Thyroid gland (tissue), 4 donors: Measurements from ENCODE around the gene LSM14B. TPM values are rescaled to one million over a fixed set of nuclear protein-coding genes. Genes with fewer than 3 reads are reported as not detected.
A peak's percentile ranks its signal among the peaks of the same experiment; 100 is the strongest.

Experiments used
- DNase-seq, 2 donors: peaks; one replicate each; pipeline ENCODE4 v3.0.0-alpha.2; 2019
- H3K27ac ChIP-seq, 3 donors: fragments of 200-600 bp; sonication (generic); 1 replicate in 2 of 3; 2 replicates in 1 of 3; pipeline ENCODE4 v1.5.1; 2016 to 2019; ENCODE audit warnings: mild to moderate bottlenecking in 1 of 3, moderate library complexity in 1 of 3
- H3K27me3 ChIP-seq: fragments of 200-600 bp; sonication (generic); one replicate; pipeline ENCODE4 v1.5.1; 2019
- H3K36me3 ChIP-seq, 2 donors: fragments of 200-600 bp; sonication (generic); one replicate each; pipeline ENCODE4 v1.5.1; 2016 to 2019
- H3K4me1 ChIP-seq, 2 donors: fragments of 200-600 bp; sonication (generic); one replicate each; pipeline ENCODE4 v1.5.1; 2017 to 2019
- H3K4me3 ChIP-seq, 3 donors: fragments of 200-600 bp; sonication (generic); replicated peaks in 1 of 3; 1 replicate in 2 of 3; 2 replicates in 1 of 3; pipeline ENCODE4 v1.5.1; 2016; ENCODE audit warnings: mild to moderate bottlenecking in 1 of 3
- H3K9me3 ChIP-seq: fragments of 200-600 bp; sonication (generic); one replicate; pipeline ENCODE4 v1.5.1; 2017
- POLR2A ChIP-seq, 2 donors: fragments of 450-650 bp; IDR thresholded peaks; one replicate each; pipeline ENCODE4 v1.6.1; 2017; ENCODE audit warnings: antibody characterized with exemption in 2 of 2, mild to moderate bottlenecking in 2 of 2, moderate library complexity in 1 of 2
- WGBS, 2 donors: methylation state at CpG; one replicate each; pipeline ENCODE4 v1.1.5; 2017; 5-methylcytosine and 5-hydroxymethylcytosine counted together
- intact Hi-C: fragments of 100-400 bp; cut with DNase I; formaldehyde crosslinking; loops from one replicate; pipeline ENCODE4 v1.15.1; 2023
- total RNA-seq, 4 donors: library from RNA; depleted of rRNA; stranded (reverse); fragments of >200 nt; gene quantifications; one replicate each; pipeline ENCODE4 v1.2.3, GENCODE V29; 2016
- TF ChIP-seq, protein P1 (sequence below), 6 experiments: fragments of 200-600 bp in 3 of 6; fragments of 450-650 bp in 3 of 6; sonication (generic) in 3 of 6; IDR thresholded peaks; one replicate each; pipeline ENCODE4 v1.5.1; 2016 to 2019; ENCODE audit warnings: antibody characterized with exemption in 6 of 6, mild to moderate bottlenecking in 2 of 6, inconsistent platforms in 1 of 6, moderate library complexity in 1 of 6

LSM14B gene
- total RNA-seq, 4 donors from 2014 or later = 25.3 to 27.9 (median 25.6) TPM

DNA sequence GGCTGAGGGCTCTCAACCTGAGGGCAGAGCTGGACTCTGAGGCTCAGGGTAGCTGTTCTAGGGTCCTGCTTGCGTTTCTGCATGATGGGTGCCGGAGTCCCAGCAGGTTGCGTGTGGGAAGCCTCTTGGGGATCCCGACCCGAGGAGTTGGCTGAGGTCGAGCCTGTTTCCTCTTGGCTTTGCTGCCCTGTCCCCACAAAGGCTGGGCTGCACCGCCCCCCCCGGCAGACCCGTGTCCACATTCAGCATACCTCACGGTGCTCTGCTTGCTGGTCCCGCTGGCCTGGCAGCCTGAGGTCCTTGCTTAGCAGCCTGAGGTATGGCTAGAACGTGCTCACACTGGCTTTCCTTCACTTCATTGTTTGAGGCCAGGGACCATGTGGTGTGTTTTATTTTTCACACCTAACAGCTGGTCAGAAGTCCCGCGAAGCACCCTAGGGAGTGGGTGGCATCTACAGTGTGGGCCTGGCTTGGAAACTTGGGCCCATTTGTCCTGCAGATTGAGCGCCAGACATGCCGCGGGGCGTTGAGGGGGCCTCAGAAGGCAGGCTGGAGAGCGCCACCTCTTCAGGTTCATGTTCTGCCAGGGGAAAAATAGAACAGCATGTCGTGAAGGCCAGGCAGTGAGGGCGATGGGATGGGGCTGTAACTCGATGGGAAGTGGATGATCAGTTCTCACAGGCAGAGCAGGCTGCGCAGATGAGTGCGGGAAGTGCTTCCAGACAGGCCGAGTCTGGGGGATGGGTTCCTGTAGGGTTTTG is 9.5 kb downstream of the LSM14B start:
- H3K4me1 ChIP-seq = peaks cover 0 to 8% of the 10 kb centered on the region in 2 donors
- peaks cover 73 to 85% of the 10 kb centered on the region in 2 donors for H3K36me3 ChIP-seq
- H3K27ac ChIP-seq = peak overlapping the region in 1 of 3 donors; percentile 29
- DNase-seq = no peak
- intact Hi-C loops = no loop called here
- 92 to 93% methylated on average over 17 to 18 of the region's 25 CpGs for WGBS, 2 donors
- TF ChIP-seq, protein P1, sequence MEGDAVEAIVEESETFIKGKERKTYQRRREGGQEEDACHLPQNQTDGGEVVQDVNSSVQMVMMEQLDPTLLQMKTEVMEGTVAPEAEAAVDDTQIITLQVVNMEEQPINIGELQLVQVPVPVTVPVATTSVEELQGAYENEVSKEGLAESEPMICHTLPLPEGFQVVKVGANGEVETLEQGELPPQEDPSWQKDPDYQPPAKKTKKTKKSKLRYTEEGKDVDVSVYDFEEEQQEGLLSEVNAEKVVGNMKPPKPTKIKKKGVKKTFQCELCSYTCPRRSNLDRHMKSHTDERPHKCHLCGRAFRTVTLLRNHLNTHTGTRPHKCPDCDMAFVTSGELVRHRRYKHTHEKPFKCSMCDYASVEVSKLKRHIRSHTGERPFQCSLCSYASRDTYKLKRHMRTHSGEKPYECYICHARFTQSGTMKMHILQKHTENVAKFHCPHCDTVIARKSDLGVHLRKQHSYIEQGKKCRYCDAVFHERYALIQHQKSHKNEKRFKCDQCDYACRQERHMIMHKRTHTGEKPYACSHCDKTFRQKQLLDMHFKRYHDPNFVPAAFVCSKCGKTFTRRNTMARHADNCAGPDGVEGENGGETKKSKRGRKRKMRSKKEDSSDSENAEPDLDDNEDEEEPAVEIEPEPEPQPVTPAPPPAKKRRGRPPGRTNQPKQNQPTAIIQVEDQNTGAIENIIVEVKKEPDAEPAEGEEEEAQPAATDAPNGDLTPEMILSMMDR (IDR thresholded peaks at IDR 0.05) = no peak
- no peaks in the 10 kb centered on the region for H3K27me3 ChIP-seq
- H3K9me3 ChIP-seq = no peaks in the 10 kb centered on the region
- no peak overlapping the region for H3K4me3 ChIP-seq

DNA sequence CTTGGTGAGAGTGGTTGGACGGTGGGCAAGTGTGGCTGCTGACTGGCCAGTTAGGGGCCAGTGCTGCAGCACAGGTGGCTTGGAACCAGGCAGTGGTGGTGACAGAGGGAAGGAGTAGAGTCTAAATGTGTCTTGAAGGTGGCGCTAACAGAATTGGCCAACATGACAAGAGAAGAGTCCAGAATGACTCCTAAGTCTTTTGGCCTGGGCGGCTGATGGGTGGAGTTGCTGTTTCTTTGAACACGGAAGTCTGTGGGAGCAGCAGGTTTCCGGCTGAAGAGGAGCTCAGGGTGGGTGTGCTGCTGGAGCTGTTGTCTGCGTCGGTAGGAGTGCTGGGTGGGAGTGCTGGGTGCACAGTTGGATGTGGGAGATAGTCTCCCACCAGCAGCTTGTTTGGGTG is 10.1 kb downstream of the LSM14B start:
- TF ChIP-seq POLR2A (IDR thresholded peaks at IDR 0.05) = no peak
- TF ChIP-seq, protein P1 (IDR thresholded peaks at IDR 0.05) = no peak
- 84 to 87% methylated on average over 7 of the region's 7 CpGs for WGBS, 2 donors
- peak overlapping the region in 1 of 3 donors; percentile 29 for H3K27ac ChIP-seq
- intact Hi-C loops = no loop called here
- H3K27me3 ChIP-seq = no peaks in the 10 kb centered on the region
- no peaks in the 10 kb centered on the region for H3K9me3 ChIP-seq
- peaks cover 0 to 8% of the 10 kb centered on the region in 2 donors for H3K4me1 ChIP-seq
- no peak overlapping the region for H3K4me3 ChIP-seq
- no peak for DNase-seq
- peaks cover 71 to 82% of the 10 kb centered on the region in 2 donors for H3K36me3 ChIP-seq

DNA sequence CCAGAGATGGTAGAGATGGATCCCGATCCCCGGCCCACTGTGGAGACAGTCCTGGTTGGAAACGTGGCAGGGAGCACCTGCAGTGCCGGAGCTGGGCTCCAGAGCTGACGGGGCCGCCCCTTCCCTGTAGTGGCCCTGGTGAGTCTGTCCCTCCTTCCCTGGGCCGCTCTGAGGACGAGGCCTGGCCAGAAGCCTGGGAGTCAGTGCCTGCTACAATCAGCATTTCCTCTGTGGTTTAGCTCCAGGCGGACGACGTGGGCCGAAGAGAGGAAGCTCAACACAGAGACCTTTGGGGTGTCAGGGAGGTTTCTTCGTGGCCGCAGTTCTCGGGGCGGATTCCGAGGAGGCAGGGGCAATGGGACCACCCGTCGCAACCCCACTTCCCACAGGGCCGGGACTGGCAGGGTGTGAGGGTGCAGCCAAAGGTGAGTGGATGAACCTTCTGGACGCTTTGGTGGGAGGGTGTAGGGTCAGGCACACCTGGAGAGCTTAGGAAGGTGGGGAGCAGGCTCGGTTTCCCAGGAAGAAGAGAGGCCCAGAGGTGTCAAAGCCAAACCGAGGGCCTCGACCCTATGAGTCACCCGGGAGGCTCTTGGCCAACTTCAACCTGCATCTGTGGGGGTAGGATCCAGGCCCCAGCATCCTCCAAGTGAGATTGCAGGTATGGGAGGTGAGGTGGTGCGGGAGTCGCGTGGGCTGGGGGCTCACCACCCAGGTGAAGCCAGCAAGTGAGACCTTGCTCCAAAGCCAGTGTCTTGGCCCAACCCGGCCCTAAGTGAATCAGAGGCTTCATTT is 11.0 kb downstream of the LSM14B start:
- no peaks in the 10 kb centered on the region for H3K9me3 ChIP-seq
- TF ChIP-seq, protein P1 (IDR thresholded peaks at IDR 0.05) = no peak
- peaks cover 71 to 82% of the 10 kb centered on the region in 2 donors for H3K36me3 ChIP-seq
- H3K27me3 ChIP-seq = no peaks in the 10 kb centered on the region
- H3K4me1 ChIP-seq = peaks cover 0 to 8% of the 10 kb centered on the region in 2 donors
- intact Hi-C loops = no loop called here
- no peak for DNase-seq
- no peak overlapping the region for H3K4me3 ChIP-seq
- no peak overlapping the region for H3K27ac ChIP-seq
- WGBS, 2 donors = 84 to 86% methylated on average over 21 to 29 of the region's 29 CpGs

DNA sequence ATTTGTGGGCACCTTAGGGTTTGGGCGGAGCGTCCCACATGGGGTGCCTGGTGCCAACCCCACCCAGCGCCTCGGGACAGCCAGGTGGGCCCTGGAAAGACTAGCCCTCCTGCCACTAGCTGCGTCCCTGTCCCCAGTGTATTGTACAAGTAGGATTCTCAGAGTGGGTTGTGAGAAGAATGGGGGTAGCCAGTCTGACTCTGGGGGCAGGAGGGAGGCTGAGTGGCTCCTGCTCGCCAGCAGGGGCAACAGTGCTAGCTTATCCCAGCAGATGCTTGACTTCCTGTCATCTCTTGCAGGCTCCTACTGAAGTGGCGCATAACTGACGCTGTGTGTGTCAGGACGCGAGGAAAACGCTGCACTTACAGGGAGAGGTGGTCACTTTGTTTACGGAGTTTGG is 11.6 kb downstream of the LSM14B start:
- WGBS, 2 donors = 91 to 95% methylated on average over 6 to 12 of the region's 12 CpGs
- TF ChIP-seq, protein P1 (IDR thresholded peaks at IDR 0.05) = no peak
- TF ChIP-seq POLR2A (IDR thresholded peaks at IDR 0.05) = no peak
- no peaks in the 10 kb centered on the region for H3K9me3 ChIP-seq
- intact Hi-C loops = no loop called here
- no peak overlapping the region for H3K4me3 ChIP-seq
- peaks cover 0 to 8% of the 10 kb centered on the region in 2 donors for H3K4me1 ChIP-seq
- no peak for DNase-seq
- no peaks in the 10 kb centered on the region for H3K27me3 ChIP-seq
- peaks cover 73 to 82% of the 10 kb centered on the region in 2 donors for H3K36me3 ChIP-seq
- H3K27ac ChIP-seq = no peak overlapping the region
